ENCODE data around the gene ERMAP. TPM values are rescaled to one million over a fixed set of nuclear protein-coding genes. Genes with fewer than 3 reads are reported as not detected.
"Not testable (repeated sequence)": the region's sequence is repeated elsewhere in the genome, so short reads cannot be mapped to it uniquely, and the experiment has no call there.

The ERMAP gene
- polyA plus RNA-seq, 1 donor from 2014 or later: 1.9 TPM

- Mint-ChIP-seq H3K36me3 (peaks cover 7% of the 10 kb centered on the region), H3K4me3 (peak overlapping the region in 1 of 4 donors; percentile 13), H3K9me3 (peaks cover 3 to 13% (median 10%) of the 10 kb centered on the region in 3 donors), H3K4me1 (peaks cover 0 to 5% (median 0%) of the 10 kb centered on the region in 3 donors), H3K27me3 (peaks cover 20% of the 10 kb centered on the region), H3K27ac (no peak overlapping the region)
These were observed 43.6 kb downstream of the ERMAP start for GRCh38 chr1:42860339-42861013.

- no peak overlapping the region for H3K4me3 Mint-ChIP-seq
- H3K9me3 Mint-ChIP-seq: peaks cover 3 to 13% (median 10%) of the 10 kb centered on the region in 3 donors
- peaks cover 21% of the 10 kb centered on the region for H3K27me3 Mint-ChIP-seq
- peaks cover 0 to 2% (median 0%) of the 10 kb centered on the region in 3 donors for H3K4me1 Mint-ChIP-seq
- H3K27ac Mint-ChIP-seq: no peak overlapping the region
- peaks cover 7% of the 10 kb centered on the region for H3K36me3 Mint-ChIP-seq
These were observed 44.1 kb downstream of the ERMAP start for GRCh38 chr1:42861014-42861399.

GRCh38 chr1:42866549-42866948, 49.6 kb downstream of the ERMAP start:
- peaks cover 10% of the 10 kb centered on the region for H3K27me3 Mint-ChIP-seq
- H3K27ac Mint-ChIP-seq: no peak overlapping the region
- H3K9me3 Mint-ChIP-seq: peaks cover 0 to 2% (median 0%) of the 10 kb centered on the region in 3 donors
- no peak overlapping the region for H3K4me3 Mint-ChIP-seq
- H3K4me1 Mint-ChIP-seq: no peaks in the 10 kb centered on the region
- peaks cover 3% of the 10 kb centered on the region for H3K36me3 Mint-ChIP-seq

GRCh38 chr1:42868466-42868865, 51.5 kb downstream of the ERMAP start:
- H3K4me1 Mint-ChIP-seq, H3K9me3 Mint-ChIP-seq, H3K4me3 Mint-ChIP-seq, H3K27me3 Mint-ChIP-seq, H3K36me3 Mint-ChIP-seq: not testable (repeated sequence)
- peak overlapping the region in 1 of 3 donors; percentile 7 for H3K27ac Mint-ChIP-seq

- not testable (repeated sequence) for H3K4me1 Mint-ChIP-seq, H3K27ac Mint-ChIP-seq, H3K27me3 Mint-ChIP-seq
These were observed 52.3 kb downstream of the ERMAP start for GRCh38 chr1:42869254-42869653.

DNA sequence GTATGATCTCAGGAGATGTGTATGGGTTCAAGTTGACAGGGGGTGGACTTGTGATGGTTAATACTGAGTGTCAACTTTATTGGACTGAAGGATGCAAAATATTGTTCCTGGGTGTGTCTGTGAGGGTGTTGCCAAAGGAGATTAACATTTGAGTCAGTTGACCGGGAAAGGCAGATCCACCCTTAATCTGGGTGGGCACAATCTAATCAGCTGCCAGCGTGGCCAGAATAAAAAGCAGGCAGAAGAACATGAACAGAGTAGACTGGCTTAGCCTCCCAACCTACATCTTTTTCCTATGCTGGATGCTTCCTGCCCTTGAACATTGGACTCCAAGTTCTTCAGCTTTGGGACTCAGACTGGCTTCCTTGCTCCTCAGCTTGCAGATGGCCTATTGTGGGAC, 52.8 kb downstream of the ERMAP start:
- H3K9me3 Mint-ChIP-seq: peaks cover 5 to 12% (median 6%) of the 10 kb centered on the region in 3 donors
- H3K4me3 Mint-ChIP-seq, H3K4me1 Mint-ChIP-seq, H3K36me3 Mint-ChIP-seq, H3K27me3 Mint-ChIP-seq, H3K27ac Mint-ChIP-seq: not testable (repeated sequence)

More at GRCh38 chr1:42869254-42869653, 52.3 kb downstream of the ERMAP start:
- H3K36me3 Mint-ChIP-seq, H3K4me3 Mint-ChIP-seq: not testable (repeated sequence)
- H3K9me3 Mint-ChIP-seq: peaks cover 5 to 12% (median 6%) of the 10 kb centered on the region in 3 donors

DNA sequence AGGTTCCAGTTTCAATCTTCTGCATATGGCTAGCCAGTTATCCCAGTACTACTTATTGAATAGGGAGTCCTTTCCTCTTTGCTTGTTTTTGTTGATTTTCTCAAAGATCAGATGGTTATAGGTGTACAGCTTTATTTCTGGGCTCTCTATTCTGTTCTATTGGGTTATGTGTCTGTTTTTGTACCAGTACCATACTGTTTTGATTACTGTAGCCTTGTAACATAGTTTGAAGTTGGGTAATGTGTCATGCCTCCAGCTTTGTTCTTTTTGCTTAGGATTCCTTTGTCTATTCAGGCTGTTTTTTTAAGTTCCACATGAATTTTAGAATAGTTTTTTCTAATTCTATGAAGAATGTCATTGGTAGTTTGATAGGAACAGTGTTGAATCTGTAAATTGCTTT, 56.2 kb downstream of the ERMAP start:
- peaks cover 5 to 12% (median 6%) of the 10 kb centered on the region in 3 donors for H3K9me3 Mint-ChIP-seq
- not testable (repeated sequence) for H3K36me3 Mint-ChIP-seq, H3K4me3 Mint-ChIP-seq, H3K4me1 Mint-ChIP-seq, H3K27ac Mint-ChIP-seq, H3K27me3 Mint-ChIP-seq

DNA sequence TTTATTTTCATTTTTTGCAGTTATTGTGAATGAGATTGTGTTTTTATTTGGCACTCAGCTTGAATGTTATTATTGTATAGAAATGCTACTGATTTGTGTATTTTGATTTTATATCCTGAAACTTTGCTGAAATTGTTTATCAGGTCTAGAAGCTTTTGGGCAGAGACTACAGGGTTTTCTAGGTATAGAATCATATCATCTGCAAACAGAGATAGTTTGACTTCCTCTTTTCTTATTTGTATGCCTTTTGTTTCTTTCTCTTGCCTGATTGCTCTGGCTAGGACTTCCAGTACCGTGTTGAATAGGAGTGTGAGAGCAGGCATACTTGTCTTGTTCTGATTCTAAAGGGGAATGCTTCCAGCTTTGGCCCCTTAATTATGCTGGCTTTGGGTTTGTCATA, 56.7 kb downstream of the ERMAP start:
- Mint-ChIP-seq H3K4me3 (no peak overlapping the region), H3K4me1 (no peaks in the 10 kb centered on the region), H3K27ac (peak overlapping the region in 1 of 3 donors; percentile 36), H3K27me3 (no peaks in the 10 kb centered on the region), H3K9me3 (peaks cover 5 to 12% (median 6%) of the 10 kb centered on the region in 3 donors), H3K36me3 (peaks cover 1% of the 10 kb centered on the region)

GRCh38 chr1:42876009-42876408, 59.1 kb downstream of the ERMAP start:
- H3K36me3 Mint-ChIP-seq: peaks cover 1% of the 10 kb centered on the region
- H3K4me1 Mint-ChIP-seq: no peaks in the 10 kb centered on the region
- H3K9me3 Mint-ChIP-seq: peaks cover 6 to 12% (median 6%) of the 10 kb centered on the region in 3 donors
- peaks cover 5% of the 10 kb centered on the region for H3K27me3 Mint-ChIP-seq
- no peak overlapping the region for H3K4me3 Mint-ChIP-seq
- no peak overlapping the region for H3K27ac Mint-ChIP-seq

- peaks cover 5% of the 10 kb centered on the region for H3K27me3 Mint-ChIP-seq
- no peaks in the 10 kb centered on the region for H3K4me1 Mint-ChIP-seq
- peaks cover 1% of the 10 kb centered on the region for H3K36me3 Mint-ChIP-seq
- no peak overlapping the region for H3K27ac Mint-ChIP-seq
- H3K9me3 Mint-ChIP-seq: peaks cover 5 to 15% (median 6%) of the 10 kb centered on the region in 3 donors
- H3K4me3 Mint-ChIP-seq: no peak overlapping the region
These were observed 60.5 kb downstream of the ERMAP start for GRCh38 chr1:42877380-42877779.

DNA sequence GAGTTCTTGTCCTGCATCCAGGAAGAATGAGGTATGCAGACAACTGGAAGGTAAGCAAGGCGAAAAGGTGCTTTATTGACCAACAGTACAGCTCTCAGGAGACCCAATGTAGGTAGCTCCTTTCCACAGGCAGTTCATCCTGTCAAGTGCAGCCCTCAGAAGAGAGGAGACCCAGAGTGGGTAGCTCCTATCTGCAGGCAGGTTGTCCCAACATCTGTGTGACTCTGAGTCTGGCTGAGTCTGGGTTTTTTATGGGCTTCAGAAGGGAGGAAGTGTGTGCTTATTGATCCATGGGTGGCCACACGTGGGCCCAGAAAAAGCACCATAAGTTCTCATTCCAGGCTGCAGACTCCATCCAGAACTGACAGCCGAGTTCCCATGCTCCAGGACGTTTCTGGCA, 63.5 kb downstream of the ERMAP start:
- Mint-ChIP-seq H3K9me3 (peaks cover 0 to 3% (median 2%) of the 10 kb centered on the region in 3 donors), H3K4me3 (no peak overlapping the region), H3K27me3 (peaks cover 5% of the 10 kb centered on the region)

DNA sequence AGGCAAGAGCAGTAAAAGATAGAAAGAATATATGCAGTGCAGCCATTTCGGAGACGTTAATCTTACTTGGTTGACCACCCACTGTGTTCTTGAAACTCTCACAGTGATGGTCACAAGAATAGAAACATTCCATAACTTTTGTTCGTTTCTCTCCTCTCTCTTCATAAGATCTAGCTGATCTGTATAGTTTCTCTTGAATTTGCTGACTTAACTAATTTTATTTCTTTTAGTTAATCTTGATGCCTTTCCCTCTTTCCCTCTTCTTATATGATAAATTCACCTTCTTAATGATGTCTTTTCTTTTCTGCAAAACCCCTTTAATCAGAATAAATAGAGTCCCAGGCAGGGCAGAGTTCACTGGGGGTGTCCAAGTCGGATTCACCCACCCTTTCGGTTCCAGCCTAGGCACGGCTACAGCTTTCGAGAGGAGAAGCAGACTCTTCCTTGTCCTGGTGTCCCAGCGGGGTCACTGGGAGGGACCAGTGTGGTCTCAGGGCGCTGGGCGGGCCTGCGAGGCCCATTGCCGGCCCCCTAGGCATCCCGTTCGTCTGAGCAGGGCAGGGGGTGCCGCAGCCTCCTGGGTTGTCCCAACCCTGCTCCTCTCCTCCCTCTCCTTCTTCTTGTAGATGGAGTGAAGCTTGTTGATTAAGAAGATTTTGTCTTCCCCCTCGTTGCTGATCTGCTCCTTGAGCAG, 69.3 kb downstream of the ERMAP start:
- no peaks in the 10 kb centered on the region for H3K4me1 Mint-ChIP-seq
- H3K27ac Mint-ChIP-seq: peak overlapping the region in 1 of 3 donors; percentile 57
- H3K4me3 Mint-ChIP-seq: no peak overlapping the region
- no peaks in the 10 kb centered on the region for H3K27me3 Mint-ChIP-seq
- peaks cover 0 to 3% (median 0%) of the 10 kb centered on the region in 3 donors for H3K9me3 Mint-ChIP-seq
- peaks cover 2% of the 10 kb centered on the region for H3K36me3 Mint-ChIP-seq

More for the DNA sequence above, 63.5 kb downstream of the ERMAP start:
- Mint-ChIP-seq H3K4me1 (no peaks in the 10 kb centered on the region), H3K27ac (no peak overlapping the region), H3K36me3 (no peaks in the 10 kb centered on the region)

- H3K4me3 Mint-ChIP-seq: no peak overlapping the region
- peaks cover 0 to 2% (median 2%) of the 10 kb centered on the region in 3 donors for H3K4me1 Mint-ChIP-seq
- H3K27me3 Mint-ChIP-seq: no peaks in the 10 kb centered on the region
These were observed 69.9 kb downstream of the ERMAP start for GRCh38 chr1:42886800-42887199.

DNA sequence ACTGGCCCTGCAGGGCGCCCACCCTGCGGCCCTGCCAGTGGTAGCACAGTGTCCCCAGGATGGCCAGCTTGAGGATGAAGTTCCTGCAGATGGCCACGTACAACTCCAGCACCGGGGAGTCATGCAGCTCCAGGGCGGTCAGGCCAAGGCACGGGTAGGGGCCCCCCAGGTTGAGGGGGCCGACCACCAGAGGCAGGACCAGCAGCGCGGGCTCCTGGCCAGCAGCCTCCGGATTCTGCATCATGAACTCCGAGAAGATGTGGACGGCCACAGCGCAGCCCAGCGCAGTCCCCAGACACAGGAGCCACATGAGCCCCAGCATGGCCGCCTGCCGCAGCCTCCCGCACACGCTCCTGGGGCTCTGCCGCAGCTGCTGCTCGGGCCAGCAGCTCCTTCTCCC, 70.4 kb downstream of the ERMAP start:
- no peak overlapping the region for H3K4me3 Mint-ChIP-seq
- H3K4me1 Mint-ChIP-seq: peaks cover 0 to 2% (median 2%) of the 10 kb centered on the region in 3 donors
- no peaks in the 10 kb centered on the region for H3K9me3 Mint-ChIP-seq
- no peaks in the 10 kb centered on the region for H3K27me3 Mint-ChIP-seq
- peak overlapping the region in 1 of 3 donors; percentile 57 for H3K27ac Mint-ChIP-seq
- H3K36me3 Mint-ChIP-seq: peaks cover 2% of the 10 kb centered on the region

More at GRCh38 chr1:42886800-42887199, 69.9 kb downstream of the ERMAP start:
- H3K27ac Mint-ChIP-seq: peak overlapping the region in 1 of 3 donors; percentile 57
- H3K36me3 Mint-ChIP-seq: peaks cover 2% of the 10 kb centered on the region
- no peaks in the 10 kb centered on the region for H3K9me3 Mint-ChIP-seq

- Mint-ChIP-seq H3K27me3 (no peaks in the 10 kb centered on the region), H3K36me3 (peaks cover 2% of the 10 kb centered on the region), H3K27ac (no peak overlapping the region), H3K9me3 (no peaks in the 10 kb centered on the region), H3K4me1 (peaks cover 0 to 2% (median 2%) of the 10 kb centered on the region in 3 donors), H3K4me3 (no peak overlapping the region)
These were observed 71.2 kb downstream of the ERMAP start for GRCh38 chr1:42888013-42888633.
